ENCODE results near the gene DOCK4.

- TF ChIP-seq REST (IDR thresholded peaks at IDR 0.05; ENCODE audit: low read depth) (no peak), YY1 (IDR thresholded peaks at IDR 0.05; ENCODE audit: low read depth) (no peak), MAX (IDR thresholded peaks at IDR 0.05) (no peak), CEBPB (IDR thresholded peaks at IDR 0.05) (no peak), TAF1 (IDR thresholded peaks at IDR 0.05; ENCODE audit: low read depth) (no peak), EP300 (IDR thresholded peaks at IDR 0.05; ENCODE audit: borderline replicate concordance) (no peak), TCF12 (IDR thresholded peaks at IDR 0.05; ENCODE audit: low read depth) (no peak), FOXM1 (IDR thresholded peaks at IDR 0.05; ENCODE audit: borderline replicate concordance, low read depth) (no peak), RAD21 (IDR thresholded peaks at IDR 0.05; ENCODE audit: low read depth) (no peak), ZBTB7A (IDR thresholded peaks at IDR 0.05; ENCODE audit: low read depth) (no peak), TEAD4 (IDR thresholded peaks at IDR 0.05) (no peak)
Measured at GRCh38 chr7:112073530-112073929, 132.7 kb downstream of the DOCK4 start.
